Heart right ventricle (tissue), 16 donors: ENCODE results near the gene GLYATL2. TPM values are rescaled to one million over a fixed set of nuclear protein-coding genes. Genes with fewer than 3 reads are reported as not detected.

Source experiments
- ATAC-seq, 8 donors: fragments of 200-7000 bp; cut with Tn5 transposase; one replicate each; pipeline ENCODE4 v1.9.1; 2020; ENCODE audit warnings: mild to moderate bottlenecking in 8 of 8, moderate library complexity in 8 of 8, moderate number of reproducible peaks in 1 of 8
- DNase-seq, 2 donors: peaks; one replicate each; pipeline ENCODE4 v3.0.0-alpha.2; 2020
- H3K27ac ChIP-seq, 10 donors: fragments of 200-600 bp; sonication (generic) in 2 of 10; one replicate each; pipeline versions ENCODE4 v1.5.0 to v1.8.0; 2020 to 2022; ENCODE audit warnings: mild to moderate bottlenecking in 3 of 10
- H3K27me3 ChIP-seq, 7 donors: fragments of 200-600 bp; one replicate each; pipeline ENCODE4 v1.8.0; 2021 to 2022; ENCODE audit warnings: mild to moderate bottlenecking in 2 of 7
- H3K36me3 ChIP-seq, 9 donors: fragments of 200-600 bp; sonication (generic) in 1 of 9; one replicate each; pipeline versions ENCODE4 v1.5.0 to v1.8.0; 2020 to 2022; ENCODE audit warnings: mild to moderate bottlenecking in 2 of 9
- H3K4me1 ChIP-seq, 9 donors: fragments of 200-600 bp; sonication (generic) in 1 of 9; one replicate each; pipeline versions ENCODE4 v1.5.0 to v1.8.0; 2020 to 2022; ENCODE audit warnings: mild to moderate bottlenecking in 4 of 9
- H3K4me3 ChIP-seq, 10 donors: fragments of 200-600 bp; sonication (generic) in 2 of 10; one replicate each; pipeline versions ENCODE4 v1.5.0 to v1.8.0; 2020 to 2022; ENCODE audit warnings: mild to moderate bottlenecking in 7 of 10, moderate library complexity in 2 of 10
- H3K9me3 ChIP-seq, 11 donors: fragments of 200-600 bp in 10 of 11; sonication (generic) in 2 of 11; one replicate each; pipeline versions ENCODE4 v1.5.0 to v1.8.0; 2013 to 2022; ENCODE audit warnings: mild to moderate bottlenecking in 2 of 11, control low read depth in 1 of 11, moderate library complexity in 1 of 11
- WGBS, 2 donors: extraction: QIAGEN DNeasy Blood & Tissue Kit; methylation state at CpG; one replicate each; pipeline ENCODE4 v1.1.7; 2013; ENCODE audit warnings: inconsistent platforms in 1 of 2; 5-methylcytosine and 5-hydroxymethylcytosine counted together
- intact Hi-C, 10 donors: fragments of 100-400 bp; cut with DNase I; formaldehyde crosslinking; loops; one replicate each; pipeline versions ENCODE4 v1.11.1 to v1.14.2; 2022
- polyA plus RNA-seq, 2 donors: library from polyadenylated mRNA; stranded (reverse); fragments of 200-250 nt; gene quantifications; one replicate each; pipeline ENCODE4 v1.2.3, GENCODE V29; 2013
- total RNA-seq, 10 donors: library from RNA; stranded (reverse); fragmentation: NEBNext Ultra II Directional in 3 of 10; extraction: Animal tissue kit (Norgen Biotek cat#: 25700) in 3 of 10; gene quantifications; one replicate each; pipeline versions ENCODE4 v1.2.1 to v1.2.4, GENCODE V29; 2021 to 2023
- TF ChIP-seq, protein P1 (sequence below), 9 donors: fragments of 200-600 bp; sonication (generic) in 2 of 9; IDR thresholded peaks; one replicate each; pipeline versions ENCODE4 v1.5.0 to v1.8.0; 2021 to 2022; ENCODE audit warnings: antibody characterized with exemption in 9 of 9, mild to moderate bottlenecking in 5 of 9, moderate library complexity in 1 of 9
- donor health status: Arrhythmogenic right ventricular cardiomyopathy.
- donor health status: ischemic (EF 13 %, LVEDD 7.1; RV severe dilation, severe dysfunction).
- donor health status: healthy with polysubstance abuse.
- donor health status: DM: no; HTN: yes; CAD: no.
- donor health status: DM: no; HTN: no; CAD: no.
- donor health status: ischemic (EF 25% LVEDD 6.9; RV normal size, moderate dysfunction).
- donor health status: ischemic (EF 25% LVEDD 5.7; RV mildly dilated, moderate dysfunction).
- donor health status: healthy.
- donor health status: DM: yes; HTN: yes; CAD: no.
- donor health status: Ischemic cardiomyopathy.
- donor health status: ischemic (EF 35%, LVEDD 5.7; RV mildly dilated, moderate dysfunction).
- donor health status: nonischemic (EF 11% LVEDD 7.7; RV severe dilation, severe dysfunction).
- donor health status: DM: yes; HTN: yes; CAD: no.
- donor health status: PGD.
- donor health status: ischemic (EF 29% LVEDD 5.4; RV normal size, mild dysfunction).
- donor health status: nonischemic (EF 23%, LVEDD 6.1; RV moderate dilation, normal function).

Gene GLYATL2
- total and polyA plus RNA-seq, 12 donors = 0.07 to 0.58 (median 0.36) TPM; not detected in 6

DNA sequence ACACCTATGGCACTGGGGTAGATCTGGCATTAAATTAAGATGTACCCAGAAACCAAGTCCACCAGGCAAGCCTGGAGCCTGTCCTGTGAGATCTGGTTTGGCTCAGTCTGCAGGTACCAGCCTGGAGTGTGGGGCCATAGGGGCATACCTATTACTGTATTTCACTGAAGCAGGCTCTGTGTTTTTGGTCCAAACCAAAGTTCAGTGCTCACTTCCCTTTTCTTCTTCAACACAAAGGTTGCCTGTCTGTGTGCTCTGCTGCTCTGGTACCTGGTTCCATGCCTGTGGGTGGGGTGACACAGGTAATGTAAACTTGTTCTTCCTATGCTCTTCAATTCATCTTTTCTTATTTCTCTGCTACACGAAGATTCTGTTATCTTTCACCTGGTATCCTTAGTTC, 19.8 kb upstream of the GLYATL2 start:
- TF ChIP-seq, protein P1, sequence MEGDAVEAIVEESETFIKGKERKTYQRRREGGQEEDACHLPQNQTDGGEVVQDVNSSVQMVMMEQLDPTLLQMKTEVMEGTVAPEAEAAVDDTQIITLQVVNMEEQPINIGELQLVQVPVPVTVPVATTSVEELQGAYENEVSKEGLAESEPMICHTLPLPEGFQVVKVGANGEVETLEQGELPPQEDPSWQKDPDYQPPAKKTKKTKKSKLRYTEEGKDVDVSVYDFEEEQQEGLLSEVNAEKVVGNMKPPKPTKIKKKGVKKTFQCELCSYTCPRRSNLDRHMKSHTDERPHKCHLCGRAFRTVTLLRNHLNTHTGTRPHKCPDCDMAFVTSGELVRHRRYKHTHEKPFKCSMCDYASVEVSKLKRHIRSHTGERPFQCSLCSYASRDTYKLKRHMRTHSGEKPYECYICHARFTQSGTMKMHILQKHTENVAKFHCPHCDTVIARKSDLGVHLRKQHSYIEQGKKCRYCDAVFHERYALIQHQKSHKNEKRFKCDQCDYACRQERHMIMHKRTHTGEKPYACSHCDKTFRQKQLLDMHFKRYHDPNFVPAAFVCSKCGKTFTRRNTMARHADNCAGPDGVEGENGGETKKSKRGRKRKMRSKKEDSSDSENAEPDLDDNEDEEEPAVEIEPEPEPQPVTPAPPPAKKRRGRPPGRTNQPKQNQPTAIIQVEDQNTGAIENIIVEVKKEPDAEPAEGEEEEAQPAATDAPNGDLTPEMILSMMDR (IDR thresholded peaks at IDR 0.05) = no peak
- Histone ChIP-seq H3K4me1 (no peaks in the 10 kb centered on the region), H3K9me3 (peaks cover 0 to 23% (median 0%) of the 10 kb centered on the region in 11 donors), H3K27ac (no peak overlapping the region), H3K4me3 (no peak overlapping the region), H3K27me3 (no peaks in the 10 kb centered on the region), H3K36me3 (no peaks in the 10 kb centered on the region)
- DNase-seq = no peak
- intact Hi-C loops = no loop called here
- no peak for ATAC-seq
- WGBS, 2 donors = 0 to 64% methylated on average over 1 of the region's 1 CpG

DNA sequence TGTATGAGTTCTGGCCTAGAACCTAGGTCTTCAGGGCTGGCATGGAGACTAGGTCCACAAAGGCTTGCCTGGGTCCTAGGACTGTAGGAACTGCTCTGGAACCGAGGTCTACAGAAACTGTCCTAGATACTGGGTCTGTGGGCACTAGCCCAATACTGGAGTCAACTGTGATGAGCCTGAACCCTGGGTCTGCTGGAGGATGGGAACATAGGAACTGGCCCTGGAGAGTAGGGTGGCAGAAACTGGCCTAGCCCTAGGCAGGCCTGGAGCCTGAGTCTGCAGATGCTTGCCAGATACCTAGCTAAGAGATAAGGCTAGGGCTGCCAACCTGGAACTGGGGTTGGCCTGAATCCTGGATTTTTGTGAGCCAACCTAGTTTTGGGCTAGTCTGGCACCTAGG, 19.2 kb upstream of the GLYATL2 start:
- Histone ChIP-seq H3K9me3 (peaks cover 0 to 20% (median 0%) of the 10 kb centered on the region in 11 donors), H3K27ac (no peak overlapping the region), H3K4me3 (no peak overlapping the region), H3K36me3 (no peaks in the 10 kb centered on the region), H3K4me1 (no peaks in the 10 kb centered on the region), H3K27me3 (no peaks in the 10 kb centered on the region)
- intact Hi-C loops = no loop called here
- DNase-seq = no peak
- TF ChIP-seq, protein P1 (IDR thresholded peaks at IDR 0.05) = no peak
- no peak for ATAC-seq
- 52 to 56% methylated on average over 1 of the region's 1 CpG for WGBS, 2 donors

DNA sequence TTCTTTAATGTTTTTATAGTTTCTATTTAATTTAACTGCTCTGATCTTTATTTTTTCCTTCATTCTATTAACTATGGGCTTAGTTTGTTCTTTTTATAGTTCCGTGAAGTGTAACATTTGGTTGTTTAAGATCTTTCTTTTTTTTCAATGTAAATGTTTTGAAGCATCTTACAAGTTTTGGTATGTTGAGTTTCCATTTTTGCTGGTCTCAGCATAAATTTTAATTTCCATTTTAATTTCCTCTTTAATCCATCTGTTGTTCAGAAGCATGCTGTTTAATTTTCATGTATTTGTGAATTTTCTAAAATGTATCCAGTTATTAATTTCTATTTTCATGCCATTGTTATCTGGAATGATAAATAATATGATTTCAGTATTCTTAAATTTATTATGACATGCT, 17.0 kb upstream of the GLYATL2 start:
- TF ChIP-seq, protein P1 (IDR thresholded peaks at IDR 0.05) = no peak
- Histone ChIP-seq H3K4me3 (no peak overlapping the region), H3K9me3 (peaks cover 0 to 20% (median 0%) of the 10 kb centered on the region in 11 donors), H3K27me3 (no peaks in the 10 kb centered on the region), H3K36me3 (no peaks in the 10 kb centered on the region), H3K27ac (no peak overlapping the region), H3K4me1 (no peaks in the 10 kb centered on the region)
- intact Hi-C loops = no loop called here
- WGBS, 2 donors = 92 to 94% methylated on average over 1 of the region's 1 CpG
- ATAC-seq = no peak
- DNase-seq = no peak

GRCh38 chr11:58856806-58857205, 12.3 kb upstream of the GLYATL2 start:
- H3K9me3 ChIP-seq = peaks cover 0 to 11% (median 0%) of the 10 kb centered on the region in 11 donors
- DNase-seq (no peak), ATAC-seq (no peak)
- TF ChIP-seq, protein P1 (IDR thresholded peaks at IDR 0.05) = no peak
- no peak overlapping the region for H3K27ac ChIP-seq
- H3K27me3 ChIP-seq = no peaks in the 10 kb centered on the region
- no peaks in the 10 kb centered on the region for H3K4me1 ChIP-seq
- H3K36me3 ChIP-seq = no peaks in the 10 kb centered on the region
- H3K4me3 ChIP-seq = no peak overlapping the region
- intact Hi-C loops = no loop called here
